Spleen (tissue), 7 donors: ENCODE data around the gene BTBD19.

Source experiments
- POLR2A ChIP-seq, 3 donors: fragments of 450-650 bp; IDR thresholded peaks; one replicate each; pipeline ENCODE4 v1.5.1; 2017; ENCODE audit warnings: antibody characterized with exemption in 3 of 3, mild to moderate bottlenecking in 1 of 3
- TF ChIP-seq, protein P1 (sequence below), 11 experiments: fragments of 200-600 bp in 7 of 11; fragments of 450-650 bp in 4 of 11; sonication (generic) in 4 of 11; IDR thresholded peaks in 8 of 11; conservative IDR thresholded peaks in 3 of 11; 1 replicate in 7 of 11; 2 replicates in 4 of 11; pipeline versions ENCODE4 v1.4.0 to v1.8.0; 2016 to 2021; ENCODE audit warnings: antibody characterized with exemption in 11 of 11, inconsistent platforms in 4 of 11, mild to moderate bottlenecking in 1 of 11
- donor health status: DM: no; HTN: no; CAD: no; lungs with moderate emphysema.
- donor health status: DM: no; HTN: no; CAD: no.
- donor health status: DM: no; HTN: no; CAD: no.

GRCh38 chr1:44788120-44788860 is 20.0 kb upstream of the BTBD19 start, which contains the start of gene BEST4:
- TF ChIP-seq, protein P1, sequence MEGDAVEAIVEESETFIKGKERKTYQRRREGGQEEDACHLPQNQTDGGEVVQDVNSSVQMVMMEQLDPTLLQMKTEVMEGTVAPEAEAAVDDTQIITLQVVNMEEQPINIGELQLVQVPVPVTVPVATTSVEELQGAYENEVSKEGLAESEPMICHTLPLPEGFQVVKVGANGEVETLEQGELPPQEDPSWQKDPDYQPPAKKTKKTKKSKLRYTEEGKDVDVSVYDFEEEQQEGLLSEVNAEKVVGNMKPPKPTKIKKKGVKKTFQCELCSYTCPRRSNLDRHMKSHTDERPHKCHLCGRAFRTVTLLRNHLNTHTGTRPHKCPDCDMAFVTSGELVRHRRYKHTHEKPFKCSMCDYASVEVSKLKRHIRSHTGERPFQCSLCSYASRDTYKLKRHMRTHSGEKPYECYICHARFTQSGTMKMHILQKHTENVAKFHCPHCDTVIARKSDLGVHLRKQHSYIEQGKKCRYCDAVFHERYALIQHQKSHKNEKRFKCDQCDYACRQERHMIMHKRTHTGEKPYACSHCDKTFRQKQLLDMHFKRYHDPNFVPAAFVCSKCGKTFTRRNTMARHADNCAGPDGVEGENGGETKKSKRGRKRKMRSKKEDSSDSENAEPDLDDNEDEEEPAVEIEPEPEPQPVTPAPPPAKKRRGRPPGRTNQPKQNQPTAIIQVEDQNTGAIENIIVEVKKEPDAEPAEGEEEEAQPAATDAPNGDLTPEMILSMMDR (IDR thresholded peaks at IDR 0.05 in 8 of 11, conservative IDR thresholded peaks at IDR 0.05 in 3 of 11) = no peak
- TF ChIP-seq POLR2A (IDR thresholded peaks at IDR 0.05) = no peak
